SHP77 treated with DMSO at 0.1 percent for 48 hours (cell line): ENCODE data around the gene ARMC9.

Experiments used
- DNase-seq: peaks from one replicate; lab custom pipeline; 2025; lab: John Stamatoyannopoulos, UW

The ARMC9 gene

GRCh38 chr2:231315896-231316295, 117.5 kb downstream of the ARMC9 start:
- no peak for DNase-seq

GRCh38 chr2:231317579-231317978, 119.1 kb downstream of the ARMC9 start:
- DNase-seq, result no peak

- no peak for DNase-seq
Observed at GRCh38 chr2:231318436-231318835, 120.0 kb downstream of the ARMC9 start.

- no peak for DNase-seq
Observed at GRCh38 chr2:231318954-231319353, 120.5 kb downstream of the ARMC9 start.

GRCh38 chr2:231319867-231320266, 121.4 kb downstream of the ARMC9 start:
- no peak for DNase-seq

- DNase-seq, result no peak
Observed at GRCh38 chr2:231321021-231321420, 122.6 kb downstream of the ARMC9 start.

- DNase-seq, result no peak
Observed at GRCh38 chr2:231321556-231322334, 123.3 kb downstream of the ARMC9 start.

- DNase-seq, result no peak
Observed at GRCh38 chr2:231323316-231323715, 124.9 kb downstream of the ARMC9 start.

DNA sequence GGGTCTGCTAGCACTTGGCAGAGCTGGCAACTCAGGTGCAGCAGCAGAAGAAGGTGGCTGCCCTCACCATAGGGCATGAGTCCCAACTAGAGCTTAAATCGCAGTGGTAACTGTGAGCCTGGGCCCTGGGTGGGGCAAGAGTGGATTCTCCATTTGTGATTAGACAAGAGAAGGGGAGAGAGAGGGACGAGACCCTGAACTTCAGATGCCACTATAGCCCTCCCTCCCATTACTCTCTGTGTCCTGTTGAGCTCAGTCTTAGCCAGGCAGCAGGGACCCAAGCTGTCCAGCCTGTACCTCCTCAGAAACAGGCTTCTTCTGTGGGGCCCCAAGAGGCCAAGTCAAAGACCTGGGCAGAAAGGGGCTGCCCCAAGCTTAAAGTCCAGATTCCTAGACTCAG, 127.4 kb downstream of the ARMC9 start:
- DNase-seq, result no peak

- no peak for DNase-seq
Observed at GRCh38 chr2:231326404-231326803, 128.0 kb downstream of the ARMC9 start.

- DNase-seq, result no peak
Observed at GRCh38 chr2:231330311-231330710, 131.9 kb downstream of the ARMC9 start.

- DNase-seq, result no peak
Observed at GRCh38 chr2:231331533-231331932, 133.1 kb downstream of the ARMC9 start.

- DNase-seq, result no peak
Observed at GRCh38 chr2:231332388-231332787, 134.0 kb downstream of the ARMC9 start.

DNA sequence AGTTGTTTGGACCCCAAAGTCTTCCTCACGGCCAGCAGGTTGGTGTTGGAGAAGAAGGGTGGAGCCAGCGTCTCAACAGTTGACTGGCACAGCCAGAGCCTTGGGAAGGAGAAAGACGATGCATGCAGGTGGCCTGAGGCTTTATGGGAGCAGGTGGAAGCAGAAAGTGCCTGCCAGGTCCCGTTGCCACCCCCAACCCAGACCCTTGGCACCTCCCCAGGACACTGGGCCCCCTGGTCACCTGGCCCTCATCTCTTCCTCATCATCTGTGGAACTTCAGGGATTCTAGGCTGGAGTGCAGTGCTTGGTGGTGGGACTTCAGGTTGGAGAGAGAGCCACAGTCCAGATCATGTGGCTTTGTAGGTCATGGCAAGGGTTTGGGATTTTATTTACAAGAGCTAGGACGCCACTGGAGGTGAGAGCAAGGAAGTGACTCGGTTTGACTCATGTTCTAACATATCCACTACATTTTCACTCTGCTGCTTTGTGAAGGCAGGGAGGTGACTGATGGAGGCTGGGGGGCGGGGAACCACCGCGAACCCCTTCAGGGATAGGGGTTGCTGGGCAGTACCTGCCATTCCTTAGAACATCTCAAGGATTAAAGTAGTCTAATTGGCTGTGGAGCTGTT, 134.6 kb downstream of the ARMC9 start:
- DNase-seq, result no peak

GRCh38 chr2:231334179-231334930, 135.9 kb downstream of the ARMC9 start:
- DNase-seq, result no peak

GRCh38 chr2:231334981-231335380, 136.6 kb downstream of the ARMC9 start:
- no peak for DNase-seq

DNA sequence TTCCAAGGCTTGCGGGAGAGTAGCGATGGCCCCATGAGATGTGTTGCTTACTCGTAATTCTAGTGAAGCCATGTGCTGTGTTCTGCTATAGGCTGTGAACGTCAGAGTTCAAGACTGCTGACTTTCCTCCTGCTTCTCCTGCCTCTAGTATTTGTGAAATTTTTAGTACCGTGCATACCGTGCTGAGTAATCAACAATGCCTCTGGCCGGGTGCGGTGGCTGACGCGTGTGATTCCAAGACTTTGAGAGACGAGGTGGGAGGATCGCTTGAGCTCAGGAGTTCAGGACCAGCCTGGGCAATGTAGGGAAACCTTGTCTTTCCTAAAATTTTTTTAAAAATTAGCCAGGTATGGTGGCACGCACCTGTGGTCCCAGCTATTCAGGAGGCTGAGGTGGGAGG, 137.2 kb downstream of the ARMC9 start:
- DNase-seq, result no peak

GRCh38 chr2:231336236-231336635, 137.8 kb downstream of the ARMC9 start:
- no peak for DNase-seq

DNA sequence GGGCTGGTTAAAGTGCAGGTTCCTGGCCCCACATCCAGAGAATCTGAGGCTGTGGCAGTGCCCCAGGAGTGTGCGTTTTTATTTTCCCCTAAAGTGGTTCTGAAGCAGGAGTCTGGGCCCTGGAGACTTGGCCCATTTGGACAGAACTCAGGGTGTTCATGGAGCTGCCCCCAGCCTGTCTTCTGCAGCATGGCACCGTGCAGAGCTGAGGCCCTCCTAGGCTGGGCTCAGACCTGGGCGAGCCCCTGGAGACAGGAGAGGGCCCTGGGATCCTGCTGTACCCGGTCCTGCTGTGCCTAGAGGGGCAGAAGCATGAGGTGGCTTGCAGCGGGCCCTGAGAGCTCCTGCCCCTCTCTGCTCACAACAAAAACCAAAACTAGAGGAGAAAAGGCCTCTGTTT, 138.3 kb downstream of the ARMC9 start:
- no peak for DNase-seq

GRCh38 chr2:231337807-231338759, 139.7 kb downstream of the ARMC9 start:
- DNase-seq, result no peak

DNA sequence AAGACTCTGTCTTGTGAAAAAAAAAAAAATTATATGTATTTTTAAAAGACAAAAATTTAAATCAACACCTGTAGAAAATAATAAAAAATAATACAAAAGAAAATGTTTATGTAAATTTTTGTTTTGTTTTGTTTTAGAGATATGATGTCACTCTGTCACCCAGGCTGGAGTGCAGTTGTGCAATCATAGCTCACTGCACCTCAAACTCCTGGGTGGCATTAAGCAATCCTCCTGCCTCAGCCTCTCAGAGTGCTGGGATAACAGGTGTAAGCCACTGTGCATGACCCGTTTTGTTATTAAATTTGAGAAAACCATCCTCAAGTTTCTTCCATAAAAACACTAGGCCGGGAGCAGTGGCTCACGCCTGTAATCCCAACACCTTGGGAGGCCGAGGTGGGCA, 140.9 kb downstream of the ARMC9 start:
- DNase-seq, result no peak

DNA sequence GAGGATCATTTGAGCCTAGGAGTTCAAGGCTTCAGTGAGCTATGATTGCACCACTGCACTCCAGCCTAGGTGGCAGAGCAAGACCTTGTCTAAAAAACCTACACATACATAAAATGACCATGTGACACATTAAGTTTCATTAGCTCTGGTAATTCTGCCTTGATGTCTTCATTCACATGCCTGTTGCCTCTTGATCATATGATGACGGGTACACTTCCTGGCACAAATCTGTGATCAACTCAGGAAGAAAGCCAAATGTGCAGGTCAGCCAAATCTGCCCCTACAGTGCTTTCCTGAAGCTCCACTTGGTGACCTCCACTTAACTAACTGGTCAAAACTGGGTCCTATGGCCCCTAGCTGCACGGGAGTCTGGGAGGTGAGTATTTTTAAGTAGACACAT, 142.7 kb downstream of the ARMC9 start:
- DNase-seq, result no peak
